Right lobe of liver (tissue), 6 donors: Measurements from ENCODE around the gene IL17REL. TPM values are rescaled to one million over a fixed set of nuclear protein-coding genes. Genes with fewer than 3 reads are reported as not detected.
A peak's percentile ranks its signal among the peaks of the same experiment; 100 is the strongest.

ENCODE experiments used
- ATAC-seq, 4 donors: fragments of 200-7000 bp; cut with Tn5 transposase; one replicate each; pipeline ENCODE4 v1.9.1; 2020; ENCODE audit warnings: mild to moderate bottlenecking in 4 of 4, moderate library complexity in 4 of 4
- DNase-seq, 3 donors: peaks; one replicate each; pipeline ENCODE4 v3.0.0-alpha.2; 2020
- H3K27ac ChIP-seq, 3 donors: fragments of 200-600 bp; one replicate each; pipeline ENCODE4 v1.8.0; 2022
- H3K27me3 ChIP-seq, 2 donors: fragments of 200-600 bp; one replicate each; pipeline ENCODE4 v1.8.0; 2022
- H3K36me3 ChIP-seq, 4 donors: fragments of 200-600 bp; sonication (generic) in 1 of 4; one replicate each; pipeline versions ENCODE4 v1.5.1 to v1.8.0; 2017 to 2022; ENCODE audit warnings: control low read depth in 1 of 4
- H3K4me1 ChIP-seq, 4 donors: fragments of 200-600 bp; sonication (generic) in 1 of 4; one replicate each; pipeline versions ENCODE4 v1.5.1 to v1.8.0; 2017 to 2022; ENCODE audit warnings: control low read depth in 1 of 4
- H3K4me3 ChIP-seq, 3 donors: fragments of 200-600 bp; one replicate each; pipeline ENCODE4 v1.8.0; 2022
- H3K9me3 ChIP-seq, 4 donors: fragments of 200-600 bp; sonication (generic) in 1 of 4; one replicate each; pipeline versions ENCODE4 v1.5.1 to v1.8.0; 2017 to 2022; ENCODE audit warnings: control low read depth in 1 of 4
- CTCF ChIP-seq, 4 donors: fragments of 200-600 bp in 3 of 4; fragments of 450-650 bp in 1 of 4; IDR thresholded peaks; one replicate each; pipeline versions ENCODE4 v1.5.1 to v1.8.0; 2016 to 2022; ENCODE audit warnings: antibody characterized with exemption in 4 of 4, mild to moderate bottlenecking in 2 of 4
- POLR2A ChIP-seq: fragments of 450-650 bp; IDR thresholded peaks from one replicate; pipeline ENCODE4 v1.6.1; 2017; ENCODE audit warnings: antibody characterized with exemption, mild to moderate bottlenecking
- WGBS: methylation state at CpG from one replicate; pipeline ENCODE4 v1.1.6; 2018; ENCODE audit warnings: low coverage, low lambda C conversion rate; ENCODE audit not compliant: insufficient coverage; ENCODE audit errors: missing lambda C conversion rate; 5-methylcytosine and 5-hydroxymethylcytosine counted together
- intact Hi-C, 2 donors: fragments of 100-400 bp; cut with DNase I; formaldehyde crosslinking; loops; one replicate each; pipeline versions ENCODE4 v1.11.2 to v1.14.1; 2022
- total RNA-seq, 6 experiments: library from RNA; depleted of rRNA in 2 of 6; stranded (reverse); fragments of >200 nt in 2 of 6; fragmentation: NEBNext Ultra II Directional in 3 of 6; extraction: Animal tissue kit (Norgen Biotek cat#: 25700) in 3 of 6; gene quantifications; one replicate each; pipeline versions ENCODE4 v1.1.0 to v1.2.4, GENCODE V29; 2016 to 2023
- donor health status: DM: no; HTN: yes; CAD: no.
- donor health status: DM: no; HTN: no; CAD: no.
- donor health status: DM: no; HTN: no; CAD: no.
- donor health status: DM: no; HTN: yes; CAD: no.
- donor health status: DM: no; HTN: yes; CAD: no.

Gene IL17REL
- total RNA-seq, 6 experiments from 2014 or later: not detected

GRCh38 chr22:49972163-49973017, 40.2 kb downstream of the IL17REL start:
- Histone ChIP-seq H3K4me3 (peak overlapping the region; percentile 40 to 73 (median 72)), H3K9me3 (no peaks in the 10 kb centered on the region), H3K36me3 (no peaks in the 10 kb centered on the region), H3K27ac (peak overlapping the region; percentile 85 to 97 (median 91)), H3K27me3 (no peaks in the 10 kb centered on the region), H3K4me1 (peaks cover 0 to 37% (median 15%) of the 10 kb centered on the region in 4 donors)
- WGBS: 43% methylated on average over 23 of the region's 45 CpGs
- ATAC-seq (no peak), DNase-seq (peak; percentile 56 to 64 (median 64))
- intact Hi-C loops: no loop called here
- no peak for TF ChIP-seq POLR2A
- no peak for TF ChIP-seq CTCF (IDR thresholded peaks at IDR 0.05)

GRCh38 chr22:49971232-49972162, 41.1 kb downstream of the IL17REL start:
- Histone ChIP-seq H3K27ac (peak overlapping the region; percentile 85 to 97 (median 91)), H3K36me3 (no peaks in the 10 kb centered on the region), H3K4me1 (peaks cover 0 to 46% (median 21%) of the 10 kb centered on the region in 4 donors), H3K27me3 (no peaks in the 10 kb centered on the region), H3K9me3 (no peaks in the 10 kb centered on the region), H3K4me3 (peak overlapping the region; percentile 40 to 73 (median 72))
- ATAC-seq (peak; percentile 52 to 76 (median 66)), DNase-seq (peak; percentile 94 to 97 (median 96))
- intact Hi-C loops: no loop called here
- TF ChIP-seq CTCF (IDR thresholded peaks at IDR 0.05) (no peak), POLR2A (peak; percentile 70)
- WGBS: 3% methylated on average over 17 of the region's 81 CpGs

GRCh38 chr22:49970528-49971231, 41.9 kb downstream of the IL17REL start:
- Histone ChIP-seq H3K27ac (peak overlapping the region; percentile 85 to 97 (median 91)), H3K27me3 (no peaks in the 10 kb centered on the region), H3K4me1 (peaks cover 0 to 54% (median 29%) of the 10 kb centered on the region in 4 donors), H3K36me3 (no peaks in the 10 kb centered on the region), H3K9me3 (no peaks in the 10 kb centered on the region), H3K4me3 (peak overlapping the region; percentile 40 to 73 (median 72))
- peak; percentile 97 to 98 (median 98) for DNase-seq
- peak; percentile 65 to 79 (median 70) for ATAC-seq
- WGBS: 8% methylated on average over 15 of the region's 32 CpGs
- intact Hi-C loops: no loop called here
- TF ChIP-seq CTCF (IDR thresholded peaks at IDR 0.05): no peak
- TF ChIP-seq POLR2A: peak; percentile 92
